ENCODE measurements around the gene PRKACG.

DNA sequence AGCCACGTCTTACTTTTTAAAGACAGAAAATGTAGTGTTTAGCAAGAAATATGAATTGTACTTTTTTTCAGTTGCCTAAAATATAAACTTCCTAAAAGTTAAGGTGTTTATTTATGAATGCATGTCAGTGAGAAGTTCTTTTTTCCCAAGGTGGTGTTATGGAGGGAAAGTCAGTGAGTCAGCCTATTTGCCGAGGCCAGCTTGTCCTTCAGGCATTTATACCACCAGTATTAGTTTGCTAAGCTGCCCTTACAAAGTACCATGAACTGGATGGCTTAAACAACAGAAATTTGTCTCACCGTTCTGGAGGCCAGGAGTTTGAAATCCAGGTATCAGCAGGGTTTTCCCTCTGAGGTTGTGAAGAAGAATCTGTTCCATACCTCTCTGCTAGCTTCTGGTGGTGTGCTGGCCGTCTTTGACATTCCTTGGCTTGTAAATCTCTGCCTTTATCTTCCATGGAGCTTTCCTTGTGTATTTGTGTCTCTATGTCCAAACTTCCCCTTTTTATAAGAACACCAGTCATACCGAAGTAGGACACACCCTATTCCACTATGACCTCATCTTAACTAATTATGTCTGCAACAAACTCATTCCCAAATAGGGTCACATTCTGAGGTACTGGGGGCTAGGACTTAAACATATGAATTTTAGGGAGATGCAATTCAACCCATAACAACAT lies 38.4 kb downstream of the PRKACG start:
- TF ChIP-seq, protein P1, sequence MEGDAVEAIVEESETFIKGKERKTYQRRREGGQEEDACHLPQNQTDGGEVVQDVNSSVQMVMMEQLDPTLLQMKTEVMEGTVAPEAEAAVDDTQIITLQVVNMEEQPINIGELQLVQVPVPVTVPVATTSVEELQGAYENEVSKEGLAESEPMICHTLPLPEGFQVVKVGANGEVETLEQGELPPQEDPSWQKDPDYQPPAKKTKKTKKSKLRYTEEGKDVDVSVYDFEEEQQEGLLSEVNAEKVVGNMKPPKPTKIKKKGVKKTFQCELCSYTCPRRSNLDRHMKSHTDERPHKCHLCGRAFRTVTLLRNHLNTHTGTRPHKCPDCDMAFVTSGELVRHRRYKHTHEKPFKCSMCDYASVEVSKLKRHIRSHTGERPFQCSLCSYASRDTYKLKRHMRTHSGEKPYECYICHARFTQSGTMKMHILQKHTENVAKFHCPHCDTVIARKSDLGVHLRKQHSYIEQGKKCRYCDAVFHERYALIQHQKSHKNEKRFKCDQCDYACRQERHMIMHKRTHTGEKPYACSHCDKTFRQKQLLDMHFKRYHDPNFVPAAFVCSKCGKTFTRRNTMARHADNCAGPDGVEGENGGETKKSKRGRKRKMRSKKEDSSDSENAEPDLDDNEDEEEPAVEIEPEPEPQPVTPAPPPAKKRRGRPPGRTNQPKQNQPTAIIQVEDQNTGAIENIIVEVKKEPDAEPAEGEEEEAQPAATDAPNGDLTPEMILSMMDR (conservative IDR thresholded peaks at IDR 0.05; ENCODE audit: low read length), result no peak
- TF ChIP-seq EZH2phosphoT487 (IDR thresholded peaks at IDR 0.05; ENCODE audit: borderline replicate concordance), result no peak
